ENCODE data around the gene PQBP1. TPM values are rescaled to one million over a fixed set of nuclear protein-coding genes. Genes with fewer than 3 reads are reported as not detected.

The PQBP1 gene
- total and polyA plus RNA-seq, 2 of the 13 experiments (the other 11 are each of a cell fraction or from before 2014, with no cell fraction given), result 58.1 to 80.9 TPM

DNA sequence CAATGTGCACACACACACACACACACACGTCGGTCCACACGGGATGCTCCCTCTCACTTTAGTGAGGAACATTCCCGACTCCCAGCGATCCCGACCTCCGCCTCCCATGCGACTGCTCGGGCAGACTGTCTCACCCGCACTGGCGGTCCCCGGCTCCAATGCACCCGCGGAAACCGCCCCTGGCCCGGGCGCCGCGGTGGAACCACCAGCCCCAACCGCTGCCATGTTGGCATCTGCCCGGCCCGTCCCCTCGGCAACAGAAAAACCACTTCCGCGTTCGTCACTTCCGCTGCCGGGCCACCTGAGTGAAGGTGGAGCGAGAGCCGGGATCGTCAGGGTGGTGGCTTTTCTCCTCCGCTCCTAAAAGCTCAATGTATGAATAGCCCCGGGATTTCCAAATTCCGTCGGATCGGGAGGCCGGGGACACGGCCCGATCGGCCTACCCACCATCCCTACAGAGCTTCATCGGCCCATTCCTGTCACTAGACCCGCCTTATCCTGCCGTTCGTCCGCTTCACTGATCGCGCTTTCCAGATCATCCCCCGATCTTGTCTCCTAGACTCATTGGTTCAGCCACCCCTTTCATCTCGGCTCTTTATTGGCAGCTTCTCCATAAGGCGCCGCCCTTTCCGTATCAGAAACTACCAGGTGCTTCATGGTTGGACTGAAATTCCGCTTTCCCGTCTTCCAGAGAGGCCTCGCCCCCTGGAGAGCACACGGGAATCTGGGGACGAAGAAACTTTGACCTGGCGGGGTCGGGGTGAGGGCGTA, 13.9 kb downstream of the PQBP1 start, which contains the start of gene SLC35A2 (continued):
- TF ChIP-seq, protein P1, sequence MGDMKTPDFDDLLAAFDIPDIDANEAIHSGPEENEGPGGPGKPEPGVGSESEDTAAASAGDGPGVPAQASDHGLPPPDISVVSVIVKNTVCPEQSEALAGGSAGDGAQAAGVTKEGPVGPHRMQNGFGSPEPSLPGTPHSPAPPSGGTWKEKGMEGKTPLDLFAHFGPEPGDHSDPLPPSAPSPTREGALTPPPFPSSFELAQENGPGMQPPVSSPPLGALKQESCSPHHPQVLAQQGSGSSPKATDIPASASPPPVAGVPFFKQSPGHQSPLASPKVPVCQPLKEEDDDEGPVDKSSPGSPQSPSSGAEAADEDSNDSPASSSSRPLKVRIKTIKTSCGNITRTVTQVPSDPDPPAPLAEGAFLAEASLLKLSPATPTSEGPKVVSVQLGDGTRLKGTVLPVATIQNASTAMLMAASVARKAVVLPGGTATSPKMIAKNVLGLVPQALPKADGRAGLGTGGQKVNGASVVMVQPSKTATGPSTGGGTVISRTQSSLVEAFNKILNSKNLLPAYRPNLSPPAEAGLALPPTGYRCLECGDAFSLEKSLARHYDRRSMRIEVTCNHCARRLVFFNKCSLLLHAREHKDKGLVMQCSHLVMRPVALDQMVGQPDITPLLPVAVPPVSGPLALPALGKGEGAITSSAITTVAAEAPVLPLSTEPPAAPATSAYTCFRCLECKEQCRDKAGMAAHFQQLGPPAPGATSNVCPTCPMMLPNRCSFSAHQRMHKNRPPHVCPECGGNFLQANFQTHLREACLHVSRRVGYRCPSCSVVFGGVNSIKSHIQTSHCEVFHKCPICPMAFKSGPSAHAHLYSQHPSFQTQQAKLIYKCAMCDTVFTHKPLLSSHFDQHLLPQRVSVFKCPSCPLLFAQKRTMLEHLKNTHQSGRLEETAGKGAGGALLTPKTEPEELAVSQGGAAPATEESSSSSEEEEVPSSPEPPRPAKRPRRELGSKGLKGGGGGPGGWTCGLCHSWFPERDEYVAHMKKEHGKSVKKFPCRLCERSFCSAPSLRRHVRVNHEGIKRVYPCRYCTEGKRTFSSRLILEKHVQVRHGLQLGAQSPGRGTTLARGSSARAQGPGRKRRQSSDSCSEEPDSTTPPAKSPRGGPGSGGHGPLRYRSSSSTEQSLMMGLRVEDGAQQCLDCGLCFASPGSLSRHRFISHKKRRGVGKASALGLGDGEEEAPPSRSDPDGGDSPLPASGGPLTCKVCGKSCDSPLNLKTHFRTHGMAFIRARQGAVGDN (CRISPR knock-in tag; IDR thresholded peaks at IDR 0.05), result peak; percentile 72
- TF ChIP-seq TGIF2 (CRISPR knock-in tag; IDR thresholded peaks at IDR 0.05) (no peak), NFE2L1 (CRISPR knock-in tag; IDR thresholded peaks at IDR 0.05; ENCODE audit: borderline replicate concordance) (no peak), THAP9 (CRISPR knock-in tag; IDR thresholded peaks at IDR 0.05; ENCODE audit: borderline replicate concordance) (peak; percentile 77), KAT8 (CRISPR knock-in tag; IDR thresholded peaks at IDR 0.05) (peak; percentile 74), NFATC3 (CRISPR knock-in tag; IDR thresholded peaks at IDR 0.05) (0 out of 2 replicates have a peak, but pooled peaks have one; percentile 39), FOXC1 (CRISPR knock-in tag; IDR thresholded peaks at IDR 0.05; ENCODE audit: borderline replicate concordance) (no peak), JUNB (CRISPR knock-in tag; IDR thresholded peaks at IDR 0.05; ENCODE audit: borderline replicate concordance) (peak; percentile 18; the same call in 1 of the 2 replicates), GABPA (IDR thresholded peaks at IDR 0.05; ENCODE audit: low read depth, low read length) (no peak), GABPA (CRISPR knock-in tag; IDR thresholded peaks at IDR 0.05; ENCODE audit: low read depth) (peak; percentile 93), NFYB (CRISPR knock-in tag; IDR thresholded peaks at IDR 0.05) (peak; percentile 69), ZNF224 (CRISPR knock-in tag; IDR thresholded peaks at IDR 0.05) (peak; percentile 54; the same call in 1 of the 2 replicates), RXRA (CRISPR knock-in tag; IDR thresholded peaks at IDR 0.05) (peak; percentile 65; the same call in 1 of the 2 replicates), MED1 (CRISPR knock-in tag; IDR thresholded peaks at IDR 0.05) (0 out of 2 replicates have a peak, but pooled peaks have one; percentile 25)
- TF ChIP-seq, protein P2, sequence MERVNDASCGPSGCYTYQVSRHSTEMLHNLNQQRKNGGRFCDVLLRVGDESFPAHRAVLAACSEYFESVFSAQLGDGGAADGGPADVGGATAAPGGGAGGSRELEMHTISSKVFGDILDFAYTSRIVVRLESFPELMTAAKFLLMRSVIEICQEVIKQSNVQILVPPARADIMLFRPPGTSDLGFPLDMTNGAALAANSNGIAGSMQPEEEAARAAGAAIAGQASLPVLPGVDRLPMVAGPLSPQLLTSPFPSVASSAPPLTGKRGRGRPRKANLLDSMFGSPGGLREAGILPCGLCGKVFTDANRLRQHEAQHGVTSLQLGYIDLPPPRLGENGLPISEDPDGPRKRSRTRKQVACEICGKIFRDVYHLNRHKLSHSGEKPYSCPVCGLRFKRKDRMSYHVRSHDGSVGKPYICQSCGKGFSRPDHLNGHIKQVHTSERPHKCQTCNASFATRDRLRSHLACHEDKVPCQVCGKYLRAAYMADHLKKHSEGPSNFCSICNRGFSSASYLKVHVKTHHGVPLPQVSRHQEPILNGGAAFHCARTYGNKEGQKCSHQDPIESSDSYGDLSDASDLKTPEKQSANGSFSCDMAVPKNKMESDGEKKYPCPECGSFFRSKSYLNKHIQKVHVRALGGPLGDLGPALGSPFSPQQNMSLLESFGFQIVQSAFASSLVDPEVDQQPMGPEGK (CRISPR knock-in tag; IDR thresholded peaks at IDR 0.05), result 0 out of 2 replicates have a peak, but pooled peaks have one; percentile 18
- TF ChIP-seq, protein P3, sequence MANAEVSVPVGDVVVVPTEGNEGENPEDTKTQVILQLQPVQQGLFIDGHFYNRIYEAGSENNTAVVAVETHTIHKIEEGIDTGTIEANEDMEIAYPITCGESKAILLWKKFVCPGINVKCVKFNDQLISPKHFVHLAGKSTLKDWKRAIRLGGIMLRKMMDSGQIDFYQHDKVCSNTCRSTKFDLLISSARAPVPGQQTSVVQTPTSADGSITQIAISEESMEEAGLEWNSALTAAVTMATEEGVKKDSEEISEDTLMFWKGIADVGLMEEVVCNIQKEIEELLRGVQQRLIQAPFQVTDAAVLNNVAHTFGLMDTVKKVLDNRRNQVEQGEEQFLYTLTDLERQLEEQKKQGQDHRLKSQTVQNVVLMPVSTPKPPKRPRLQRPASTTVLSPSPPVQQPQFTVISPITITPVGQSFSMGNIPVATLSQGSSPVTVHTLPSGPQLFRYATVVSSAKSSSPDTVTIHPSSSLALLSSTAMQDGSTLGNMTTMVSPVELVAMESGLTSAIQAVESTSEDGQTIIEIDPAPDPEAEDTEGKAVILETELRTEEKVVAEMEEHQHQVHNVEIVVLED (CRISPR knock-in tag; IDR thresholded peaks at IDR 0.05; ENCODE audit: borderline replicate concordance), result peak; percentile 53; the same call in 1 of the 2 replicates
- TF ChIP-seq, protein P4, sequence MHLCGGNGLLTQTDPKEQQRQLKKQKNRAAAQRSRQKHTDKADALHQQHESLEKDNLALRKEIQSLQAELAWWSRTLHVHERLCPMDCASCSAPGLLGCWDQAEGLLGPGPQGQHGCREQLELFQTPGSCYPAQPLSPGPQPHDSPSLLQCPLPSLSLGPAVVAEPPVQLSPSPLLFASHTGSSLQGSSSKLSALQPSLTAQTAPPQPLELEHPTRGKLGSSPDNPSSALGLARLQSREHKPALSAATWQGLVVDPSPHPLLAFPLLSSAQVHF (CRISPR knock-in tag; IDR thresholded peaks at IDR 0.05), result peak; percentile 74; the same call in 1 of the 2 replicates
